ENCODE measurements around the gene SPPL2C.

The SPPL2C gene

DNA sequence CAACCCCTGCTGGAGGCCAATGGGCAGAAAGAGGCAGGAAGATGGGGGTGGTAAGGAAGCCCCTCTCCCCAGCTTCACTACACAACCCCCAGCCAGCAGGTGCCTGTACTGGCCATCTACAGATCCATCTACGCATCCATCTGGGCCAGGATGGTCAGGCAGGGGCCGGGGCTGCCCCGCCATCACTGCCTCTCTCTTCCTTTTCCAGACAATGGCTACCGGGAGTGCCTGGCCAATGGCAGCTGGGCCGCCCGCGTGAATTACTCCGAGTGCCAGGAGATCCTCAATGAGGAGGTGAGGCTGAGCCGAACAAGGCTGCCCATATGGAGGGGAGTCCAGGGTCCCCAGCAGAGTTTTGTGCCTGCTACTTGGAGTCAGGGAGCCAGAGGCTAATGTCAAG, 23.5 kb upstream of the SPPL2C start:
- Histone ChIP-seq H3K4me2 (ENCODE audit: low read length) (no peak overlapping the region), H3K36me3 (ENCODE audit: control insufficient read depth, low read length) (no peaks in the 10 kb centered on the region), H3K4me3 (ENCODE audit: low read length) (no peak overlapping the region), H3K4me1 (ENCODE audit: control insufficient read depth, low read length) (no peaks in the 10 kb centered on the region), H3K9me2 (replicated peaks; ENCODE audit: control insufficient read depth, low read length) (no peaks in the 10 kb centered on the region), H3K27me3 (ENCODE audit: control insufficient read depth, low read length) (no peaks in the 10 kb centered on the region), H4K20me1 (ENCODE audit: control insufficient read depth, insufficient read depth, low read depth, low read length) (no peaks in the 10 kb centered on the region; the same call in 1 of the 2 replicates), H3K27ac (ENCODE audit: low read depth, low read length) (no peak overlapping the region), H3K9me3 (ENCODE audit: control insufficient read depth, insufficient read depth, low read length) (no peaks in the 10 kb centered on the region), H3F3A (ENCODE audit: control insufficient read depth, insufficient read depth) (no peaks in the 10 kb centered on the region), H3K79me2 (ENCODE audit: control insufficient read depth, low read length) (no peaks in the 10 kb centered on the region)
- TF ChIP-seq EZH2phosphoT487 (IDR thresholded peaks at IDR 0.05; ENCODE audit: borderline replicate concordance, low read length): no peak
- TF ChIP-seq, protein P1, sequence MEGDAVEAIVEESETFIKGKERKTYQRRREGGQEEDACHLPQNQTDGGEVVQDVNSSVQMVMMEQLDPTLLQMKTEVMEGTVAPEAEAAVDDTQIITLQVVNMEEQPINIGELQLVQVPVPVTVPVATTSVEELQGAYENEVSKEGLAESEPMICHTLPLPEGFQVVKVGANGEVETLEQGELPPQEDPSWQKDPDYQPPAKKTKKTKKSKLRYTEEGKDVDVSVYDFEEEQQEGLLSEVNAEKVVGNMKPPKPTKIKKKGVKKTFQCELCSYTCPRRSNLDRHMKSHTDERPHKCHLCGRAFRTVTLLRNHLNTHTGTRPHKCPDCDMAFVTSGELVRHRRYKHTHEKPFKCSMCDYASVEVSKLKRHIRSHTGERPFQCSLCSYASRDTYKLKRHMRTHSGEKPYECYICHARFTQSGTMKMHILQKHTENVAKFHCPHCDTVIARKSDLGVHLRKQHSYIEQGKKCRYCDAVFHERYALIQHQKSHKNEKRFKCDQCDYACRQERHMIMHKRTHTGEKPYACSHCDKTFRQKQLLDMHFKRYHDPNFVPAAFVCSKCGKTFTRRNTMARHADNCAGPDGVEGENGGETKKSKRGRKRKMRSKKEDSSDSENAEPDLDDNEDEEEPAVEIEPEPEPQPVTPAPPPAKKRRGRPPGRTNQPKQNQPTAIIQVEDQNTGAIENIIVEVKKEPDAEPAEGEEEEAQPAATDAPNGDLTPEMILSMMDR (IDR thresholded peaks at IDR 0.05; ENCODE audit: low read depth, low read length, poor library complexity, severe bottlenecking): no peak

DNA sequence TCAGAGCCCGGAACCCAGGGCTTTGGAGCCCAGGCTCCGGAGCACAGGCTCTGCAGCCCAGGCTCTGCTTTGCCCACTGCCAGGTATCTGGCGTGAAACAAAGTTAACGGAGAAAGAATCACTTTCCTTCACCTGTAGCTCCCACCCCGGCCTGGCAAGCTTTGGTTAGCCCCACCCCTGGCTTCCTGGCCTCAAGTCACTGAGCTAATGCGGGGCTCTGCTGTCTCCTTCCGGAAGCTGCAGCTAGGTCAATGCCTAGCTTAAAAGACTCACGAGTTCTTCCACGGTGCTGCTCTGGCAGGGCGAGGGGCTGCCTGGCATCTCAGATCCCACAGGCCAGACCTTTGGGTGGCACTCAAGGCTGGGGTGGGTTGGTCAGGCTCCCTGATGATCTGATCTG, 21.1 kb upstream of the SPPL2C start:
- no peaks in the 10 kb centered on the region; the same call in 1 of the 2 replicates for H4K20me1 ChIP-seq (ENCODE audit: control insufficient read depth, insufficient read depth, low read depth, low read length)
- no peak overlapping the region for H3K27ac ChIP-seq (ENCODE audit: low read depth, low read length)
- no peaks in the 10 kb centered on the region for H3K27me3 ChIP-seq (ENCODE audit: control insufficient read depth, low read length)
- no peaks in the 10 kb centered on the region for H3K4me1 ChIP-seq (ENCODE audit: control insufficient read depth, low read length)
- no peaks in the 10 kb centered on the region for H3K79me2 ChIP-seq (ENCODE audit: control insufficient read depth, low read length)
- H3K4me3 ChIP-seq (ENCODE audit: low read length): no peak overlapping the region
- H3K36me3 ChIP-seq (ENCODE audit: control insufficient read depth, low read length): no peaks in the 10 kb centered on the region
- H3F3A ChIP-seq (ENCODE audit: control insufficient read depth, insufficient read depth): no peaks in the 10 kb centered on the region
- H3K9me3 ChIP-seq (ENCODE audit: control insufficient read depth, insufficient read depth, low read length): no peaks in the 10 kb centered on the region
- H3K4me2 ChIP-seq (ENCODE audit: low read length): no peak overlapping the region
- TF ChIP-seq, protein P1 (IDR thresholded peaks at IDR 0.05; ENCODE audit: low read depth, low read length, poor library complexity, severe bottlenecking): no peak
- TF ChIP-seq EZH2phosphoT487 (IDR thresholded peaks at IDR 0.05; ENCODE audit: borderline replicate concordance, low read length): no peak
- H3K9me2 ChIP-seq (replicated peaks; ENCODE audit: control insufficient read depth, low read length): no peaks in the 10 kb centered on the region

DNA sequence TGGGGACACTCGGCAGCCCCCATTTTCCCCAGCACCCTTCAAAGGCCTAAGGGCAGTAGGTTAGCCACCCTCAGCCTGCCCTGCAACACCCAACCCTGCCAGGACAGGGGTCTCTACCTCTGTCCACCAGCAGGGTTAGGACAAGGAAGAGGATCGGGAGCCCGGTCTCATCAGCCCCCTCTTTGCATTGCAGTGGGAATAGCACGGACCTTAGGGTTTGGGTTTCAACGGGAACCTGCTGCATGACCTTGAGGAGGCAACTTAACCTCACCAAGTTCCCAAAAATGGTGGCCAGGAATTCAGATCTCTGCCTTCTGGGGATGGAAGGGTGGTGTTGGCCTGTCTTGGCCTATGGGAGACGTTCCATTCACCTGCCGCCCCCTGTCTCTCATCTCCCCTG, 20.2 kb upstream of the SPPL2C start:
- Histone ChIP-seq H3K9me2 (replicated peaks; ENCODE audit: control insufficient read depth, low read length) (no peaks in the 10 kb centered on the region), H3K4me2 (ENCODE audit: low read length) (no peak overlapping the region), H3K27me3 (ENCODE audit: control insufficient read depth, low read length) (no peaks in the 10 kb centered on the region), H3K9me3 (ENCODE audit: control insufficient read depth, insufficient read depth, low read length) (no peaks in the 10 kb centered on the region), H3K79me2 (ENCODE audit: control insufficient read depth, low read length) (no peaks in the 10 kb centered on the region), H3K36me3 (ENCODE audit: control insufficient read depth, low read length) (no peaks in the 10 kb centered on the region), H3K4me1 (ENCODE audit: control insufficient read depth, low read length) (no peaks in the 10 kb centered on the region), H4K20me1 (ENCODE audit: control insufficient read depth, insufficient read depth, low read depth, low read length) (no peaks in the 10 kb centered on the region; the same call in 1 of the 2 replicates), H3K27ac (ENCODE audit: low read depth, low read length) (no peak overlapping the region), H3K4me3 (ENCODE audit: low read length) (no peak overlapping the region), H3F3A (ENCODE audit: control insufficient read depth, insufficient read depth) (no peaks in the 10 kb centered on the region)
- TF ChIP-seq, protein P1 (IDR thresholded peaks at IDR 0.05; ENCODE audit: low read depth, low read length, poor library complexity, severe bottlenecking): no peak
- no peak for TF ChIP-seq EZH2phosphoT487 (IDR thresholded peaks at IDR 0.05; ENCODE audit: borderline replicate concordance, low read length)
